Right cardiac atrium (tissue), 5 donors: ENCODE measurements around the gene AACS. TPM values are rescaled to one million over a fixed set of nuclear protein-coding genes. Genes with fewer than 3 reads are reported as not detected.
"Not testable (repeated sequence)": the region's sequence is repeated elsewhere in the genome, so short reads cannot be mapped to it uniquely, and the experiment has no call there.

Experiments used
- ATAC-seq, 2 donors: fragments of 200-7000 bp; cut with Tn5 transposase; one replicate each; pipeline versions ENCODE4 v1.8.0 to v1.9.1; 2020; ENCODE audit warnings: moderate library complexity in 2 of 2, mild to moderate bottlenecking in 1 of 2
- DNase-seq, 3 donors: peaks; one replicate each; pipeline ENCODE4 v3.0.0-alpha.2; 2020
- H3K27ac ChIP-seq: one replicate; pipeline ENCODE4 v1.5.1; 2013; ENCODE audit warnings: mild to moderate bottlenecking, low read length, control low read depth, moderate library complexity
- H3K27me3 ChIP-seq: one replicate; pipeline ENCODE4 v1.6.1; 2013; ENCODE audit not compliant: control insufficient read depth, insufficient read depth
- H3K4me1 ChIP-seq: one replicate; pipeline ENCODE4 v1.6.1; 2013; ENCODE audit warnings: low read length; ENCODE audit not compliant: control insufficient read depth, insufficient read depth
- H3K4me3 ChIP-seq: one replicate; pipeline ENCODE4 v1.5.1; 2013; ENCODE audit warnings: low read length, control low read depth
- H3K9me3 ChIP-seq: one replicate; pipeline ENCODE4 v1.6.1; 2013; ENCODE audit warnings: low read length; ENCODE audit not compliant: control insufficient read depth
- WGBS: extraction: QIAGEN DNeasy Blood & Tissue Kit; methylation state at CpG from one replicate; pipeline ENCODE4 v1.1.7; 2013; 5-methylcytosine and 5-hydroxymethylcytosine counted together
- intact Hi-C, 4 donors: fragments of 100-400 bp; cut with DNase I; formaldehyde crosslinking; loops; one replicate each; pipeline versions ENCODE4 v1.11.0 to v1.14.0; 2022 to 2023
- polyA plus RNA-seq: library from polyadenylated mRNA; stranded (reverse); fragments of 200-250 nt; gene quantifications from one replicate; pipeline ENCODE4 v1.2.3, GENCODE V29; 2013
- total RNA-seq, 4 donors: library from RNA; stranded (reverse); fragmentation: NEBNext Ultra II Directional; extraction: Animal tissue kit (Norgen Biotek cat#: 25700); gene quantifications; one replicate each; pipeline ENCODE4 v1.2.1, GENCODE V29; 2021
- donor health status: healthy with polysubstance abuse.
- donor health status: DM: no; HTN: yes; CAD: no.
- donor health status: DM: no; HTN: no; CAD: no.
- donor health status: DM: no; HTN: yes; CAD: no; lungs with severe emphysema.
- donor health status: DM: yes; HTN: yes; CAD: no.

AACS gene
- total and polyA plus RNA-seq, 5 donors = 11.1 to 12.4 (median 11.2) TPM

DNA sequence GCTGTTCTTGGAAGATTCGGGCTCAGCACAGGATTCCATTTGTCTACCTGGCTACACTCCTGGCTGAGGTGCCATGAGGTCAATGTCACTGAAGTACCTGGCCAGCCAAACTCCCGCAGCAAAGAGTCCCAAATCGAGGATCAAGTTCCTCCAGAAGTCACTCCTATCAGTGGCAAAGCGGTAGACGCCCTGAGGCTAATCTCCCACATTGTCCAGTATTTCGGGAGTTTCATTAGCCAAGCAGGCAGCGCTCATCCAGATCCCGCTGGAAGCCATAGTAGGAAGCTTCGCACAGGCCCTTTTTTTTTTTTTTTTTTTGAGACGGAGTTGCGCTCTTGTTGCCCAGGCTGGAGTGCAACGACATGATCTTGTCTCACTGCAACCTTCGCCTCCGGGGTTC, 8.9 kb upstream of the AACS start:
- Histone ChIP-seq H3K9me3 (no peaks in the 10 kb centered on the region), H3K4me1 (no peaks in the 10 kb centered on the region), H3K4me3 (no peak overlapping the region), H3K27ac (no peak overlapping the region), H3K27me3 (no peaks in the 10 kb centered on the region)
- ATAC-seq (no peak), DNase-seq (no peak)
- WGBS = 87% methylated on average over 14 of the region's 14 CpGs
- intact Hi-C loops = no loop called here

DNA sequence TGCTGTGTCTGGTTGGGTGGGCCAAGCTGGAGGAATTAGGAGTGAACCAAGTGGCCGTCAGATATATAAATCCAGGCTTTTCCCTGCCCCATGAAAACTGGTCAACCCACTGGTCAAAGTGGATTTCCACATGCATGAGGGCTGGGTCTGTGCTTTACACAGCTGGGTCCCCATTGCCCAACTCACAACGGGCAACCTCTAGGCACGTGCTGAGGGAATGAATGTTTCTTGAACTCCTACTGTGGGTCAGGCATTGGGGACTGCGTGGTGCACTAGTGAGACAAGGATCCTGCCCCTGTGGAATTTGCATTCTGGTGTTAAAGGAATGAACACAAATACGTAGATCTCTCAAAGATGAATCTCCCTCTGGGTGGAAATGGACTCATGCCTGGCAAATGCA, 7.5 kb upstream of the AACS start:
- Histone ChIP-seq H3K27ac (no peak overlapping the region), H3K9me3 (no peaks in the 10 kb centered on the region), H3K4me3 (no peak overlapping the region), H3K27me3 (no peaks in the 10 kb centered on the region), H3K4me1 (no peaks in the 10 kb centered on the region)
- intact Hi-C loops = no loop called here
- 78% methylated on average over 5 of the region's 5 CpGs for WGBS
- ATAC-seq (no peak), DNase-seq (no peak)

DNA sequence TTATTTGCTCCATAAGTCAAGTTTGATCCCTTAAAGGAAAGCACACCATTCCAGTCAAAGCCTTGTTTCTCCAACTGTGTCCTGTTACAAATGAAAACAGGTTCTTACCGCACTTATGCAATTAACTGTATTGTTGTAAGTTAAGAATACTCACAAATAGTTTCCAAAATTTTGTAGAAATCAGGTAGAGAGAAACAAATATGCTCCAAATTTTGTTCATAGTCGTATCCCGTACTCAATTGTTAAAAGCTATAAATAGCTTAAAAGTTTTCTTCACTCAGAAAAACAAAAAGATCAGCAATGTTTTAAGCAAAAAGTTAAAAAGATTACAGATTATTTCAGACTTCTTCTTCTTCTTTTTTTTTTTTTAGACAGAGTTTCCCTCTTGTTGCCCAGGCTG, 4.0 kb upstream of the AACS start:
- ATAC-seq (no peak), DNase-seq (no peak)
- WGBS = 91% methylated on average over 3 of the region's 3 CpGs
- Histone ChIP-seq H3K9me3 (no peaks in the 10 kb centered on the region), H3K27me3 (no peaks in the 10 kb centered on the region), H3K4me1 (no peaks in the 10 kb centered on the region), H3K27ac (no peak overlapping the region), H3K4me3 (no peak overlapping the region)
- intact Hi-C loops = loop anchor here in 1 of 4 donors (10.0 kb wide), 1 partner anchor 66 kb away; the partner anchor contains the start of gene BRI3BP

DNA sequence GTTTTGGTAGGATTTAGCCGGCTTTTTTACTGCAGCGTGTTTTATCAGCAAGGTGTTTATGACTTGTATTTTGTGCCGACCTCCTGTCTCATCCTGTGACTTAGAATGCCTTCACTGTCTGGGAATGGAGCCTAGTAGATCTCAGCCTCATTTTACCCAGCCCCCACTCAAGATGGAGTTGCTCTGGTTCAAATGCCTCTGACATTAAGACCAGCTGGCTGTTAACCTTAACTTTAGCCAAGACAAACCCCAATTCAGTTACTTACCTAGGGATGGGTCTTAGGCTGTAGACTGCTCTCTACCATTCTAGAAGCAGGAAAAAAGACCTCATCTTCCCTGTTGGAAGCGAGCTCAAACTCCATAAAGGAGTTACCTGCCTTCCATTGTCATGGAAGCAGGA, 1.7 kb upstream of the AACS start:
- H3K4me1 ChIP-seq, H3K9me3 ChIP-seq, H3K27me3 ChIP-seq, H3K4me3 ChIP-seq, H3K27ac ChIP-seq, ATAC-seq, DNase-seq: not testable (repeated sequence)
- 84% methylated on average over 4 of the region's 4 CpGs for WGBS
- intact Hi-C loops = loop anchor here in 1 of 4 donors (10.0 kb wide), 1 partner anchor 69 kb away; the partner anchor contains the start of gene BRI3BP

DNA sequence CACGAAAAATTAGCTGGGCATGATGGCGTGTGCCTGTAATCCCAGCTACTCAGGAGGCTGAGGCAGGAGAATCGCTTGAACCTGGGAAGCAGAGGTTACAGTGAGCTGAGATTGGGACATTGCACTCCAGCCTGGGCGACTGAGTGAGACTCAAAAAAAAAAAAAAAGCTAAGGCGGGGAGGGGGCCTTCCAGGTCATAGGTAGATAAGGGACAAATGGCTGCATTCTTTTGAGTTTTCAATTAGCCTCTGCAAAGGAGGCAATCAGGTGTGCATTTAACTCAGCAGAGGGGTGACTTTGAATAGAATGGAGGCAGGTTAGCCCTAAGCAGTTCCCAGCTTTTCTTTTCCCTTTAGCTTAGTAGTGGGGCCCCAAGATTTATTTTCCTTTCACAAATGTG, 743 bp upstream of the AACS start:
- no peak overlapping the region for H3K27ac ChIP-seq
- 47% methylated on average over 5 of the region's 5 CpGs for WGBS
- ATAC-seq (no peak), DNase-seq (no peak)
- no peak overlapping the region for H3K4me3 ChIP-seq
- intact Hi-C loops = loop anchor here in 1 of 4 donors (10.0 kb wide), 1 partner anchor 70 kb away; the partner anchor contains the start of gene BRI3BP
- no peaks in the 10 kb centered on the region for H3K9me3 ChIP-seq
- H3K4me1 ChIP-seq = no peaks in the 10 kb centered on the region
- no peaks in the 10 kb centered on the region for H3K27me3 ChIP-seq

DNA sequence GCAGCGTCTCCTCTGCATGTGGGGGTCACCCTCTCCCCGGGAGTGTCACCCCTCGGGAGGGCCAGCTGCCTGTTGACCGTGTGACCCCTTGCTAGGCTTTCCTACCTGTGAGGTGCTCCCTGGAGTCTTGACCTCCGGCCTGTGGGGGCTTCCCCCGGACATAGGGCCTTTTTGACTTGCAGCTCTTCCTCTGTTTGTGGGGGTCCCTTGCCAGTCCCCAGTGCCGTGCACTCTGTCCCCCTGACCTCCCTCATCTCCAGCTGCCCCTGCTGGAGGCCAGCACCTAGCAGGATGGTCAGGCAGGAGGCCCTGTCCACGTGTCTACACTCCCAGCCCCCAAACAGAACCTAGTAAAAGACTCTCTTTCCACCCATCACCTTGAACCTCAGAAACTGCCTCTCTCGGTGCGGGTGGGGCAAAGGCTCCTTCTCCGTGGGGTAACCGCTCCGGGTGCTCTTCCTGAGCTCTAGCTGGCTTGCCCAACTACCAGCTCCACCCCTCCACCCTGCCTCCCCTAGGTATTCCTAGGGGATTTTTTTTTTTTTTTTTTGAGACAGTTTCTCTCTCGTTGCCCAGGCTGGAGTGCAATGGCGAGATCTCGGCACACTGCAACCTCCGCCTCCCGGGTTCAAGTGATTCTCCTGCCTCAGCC, 810 bp downstream of the AACS start:
- intact Hi-C loops = loop anchor here in 1 of 4 donors (10.0 kb wide), 1 partner anchor 71 kb away; the partner anchor contains the start of gene BRI3BP
- 53% methylated on average over 18 of the region's 18 CpGs for WGBS
- Histone ChIP-seq H3K27me3 (no peaks in the 10 kb centered on the region), H3K4me1 (peaks cover 4% of the 10 kb centered on the region), H3K9me3 (no peaks in the 10 kb centered on the region), H3K27ac (no peak overlapping the region), H3K4me3 (peak overlapping the region; percentile 73)
- ATAC-seq (peak; percentile 7 to 19), DNase-seq (no peak)

DNA sequence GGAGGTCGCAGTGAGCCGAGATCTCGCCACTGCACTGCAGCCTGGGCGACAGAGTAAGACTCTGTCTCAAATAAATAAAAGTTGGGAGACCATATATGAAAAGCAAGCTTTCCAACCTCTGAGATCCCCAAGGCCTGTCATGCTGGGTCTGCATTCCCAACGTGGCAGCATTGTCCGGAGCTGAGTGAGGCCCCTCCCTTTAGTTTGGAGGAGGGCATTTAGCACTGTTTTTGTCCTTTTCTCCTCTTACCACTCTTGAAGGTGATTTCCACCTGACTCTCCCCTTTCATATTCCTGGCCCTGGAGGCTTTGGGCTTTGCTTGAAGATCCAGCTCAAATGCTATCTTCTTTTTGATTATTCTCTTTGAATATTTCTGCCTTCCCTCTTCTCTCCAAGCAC, 3.2 kb downstream of the AACS start:
- 72% methylated on average over 6 of the region's 6 CpGs for WGBS
- Histone ChIP-seq H3K27me3 (no peaks in the 10 kb centered on the region), H3K4me3 (no peak overlapping the region), H3K9me3 (no peaks in the 10 kb centered on the region), H3K27ac (no peak overlapping the region), H3K4me1 (peaks cover 4% of the 10 kb centered on the region)
- DNase-seq = no peak
- ATAC-seq = no peak
- intact Hi-C loops = loop anchor here in 1 of 4 donors (10.0 kb wide), 1 partner anchor 74 kb away; the partner anchor contains the start of gene BRI3BP

DNA sequence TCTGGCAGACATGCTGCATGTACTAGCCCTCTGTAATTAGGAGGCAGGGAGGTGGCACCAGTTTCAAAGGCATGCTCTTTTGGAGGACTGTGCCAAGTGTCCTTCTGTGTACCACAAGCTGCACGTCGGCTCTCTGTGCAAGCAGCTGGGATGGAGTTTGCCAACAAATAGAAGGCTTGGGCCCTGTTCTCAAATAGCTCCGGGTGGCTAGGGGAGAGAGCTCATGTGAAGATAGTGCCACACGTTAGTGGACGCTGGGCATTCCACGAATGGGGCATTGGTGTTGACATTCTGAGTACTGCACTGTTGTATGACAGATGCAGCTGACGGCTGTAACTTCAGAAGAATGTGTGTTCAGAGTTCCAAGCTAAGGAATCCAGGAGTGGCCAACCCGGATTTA, 4.4 kb downstream of the AACS start:
- ATAC-seq (peak in 1 of 2 donors; percentile 17), DNase-seq (no peak)
- no peak overlapping the region for H3K27ac ChIP-seq
- intact Hi-C loops = loop anchor here in 1 of 4 donors (10.0 kb wide), 1 partner anchor 75 kb away; the partner anchor contains the start of gene BRI3BP
- WGBS = 53% methylated on average over 8 of the region's 8 CpGs
- peaks cover 4% of the 10 kb centered on the region for H3K4me1 ChIP-seq
- H3K4me3 ChIP-seq = no peak overlapping the region
- no peaks in the 10 kb centered on the region for H3K9me3 ChIP-seq
- no peaks in the 10 kb centered on the region for H3K27me3 ChIP-seq

DNA sequence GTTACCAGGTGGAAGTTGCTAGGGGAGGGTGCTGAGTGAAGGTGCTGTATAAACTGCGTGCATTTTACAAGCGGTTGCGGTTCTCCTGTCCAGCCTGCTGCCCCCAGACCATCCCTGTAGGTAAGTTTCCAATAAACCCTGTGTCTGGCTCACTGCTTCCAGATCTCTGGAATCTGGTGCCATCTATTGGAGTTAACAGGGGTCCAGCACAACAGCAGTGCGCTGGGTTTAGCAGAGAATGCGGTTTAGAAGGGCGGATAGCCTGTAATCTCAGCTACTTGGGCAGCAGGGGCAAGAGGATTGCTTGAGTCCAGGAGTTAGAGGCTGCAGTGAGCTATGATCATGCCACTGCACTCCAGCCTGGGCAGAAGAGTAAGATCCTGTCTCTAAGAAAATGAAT, 4.9 kb downstream of the AACS start:
- H3K4me3 ChIP-seq = no peak overlapping the region
- DNase-seq = no peak
- H3K9me3 ChIP-seq = no peaks in the 10 kb centered on the region
- peak overlapping the region; percentile 45 for H3K27ac ChIP-seq
- 76% methylated on average over 6 of the region's 6 CpGs for WGBS
- no peak for ATAC-seq
- H3K4me1 ChIP-seq = peaks cover 4% of the 10 kb centered on the region
- intact Hi-C loops = no loop called here
- H3K27me3 ChIP-seq = no peaks in the 10 kb centered on the region

DNA sequence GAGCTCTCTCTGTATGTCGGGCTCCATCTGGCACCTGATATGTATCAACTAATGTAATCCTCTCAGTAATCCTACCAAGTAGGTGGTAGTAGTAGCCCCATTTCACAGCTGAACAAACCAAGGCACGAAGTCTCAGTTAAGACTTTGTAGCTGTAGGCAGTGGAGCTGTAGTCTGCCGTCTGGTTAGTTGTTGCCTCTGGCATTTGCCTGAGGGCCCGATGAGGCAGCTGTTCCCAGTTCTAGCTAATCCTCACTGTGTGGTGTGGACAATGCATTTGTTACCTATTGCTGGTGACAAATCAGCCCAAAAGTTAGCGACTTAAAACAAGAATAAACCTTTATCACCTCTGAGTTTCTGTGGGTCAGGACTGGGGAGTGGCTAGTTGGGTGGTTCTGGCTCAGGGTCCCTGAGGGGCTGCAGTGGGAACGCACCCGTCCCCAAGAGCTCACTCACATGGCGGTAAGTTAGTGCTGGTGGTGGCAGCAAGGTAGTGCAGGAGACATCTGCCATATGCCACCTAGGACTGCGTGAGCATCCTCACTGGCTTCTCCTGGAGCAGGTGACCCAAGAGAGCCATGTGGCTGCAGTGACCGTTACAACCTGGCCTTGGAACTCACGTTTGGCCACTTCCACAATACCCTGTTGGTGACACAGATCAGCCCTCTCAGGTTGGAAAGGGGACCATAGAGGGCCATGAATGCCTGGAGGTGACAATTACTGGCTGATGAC, 5.6 kb downstream of the AACS start:
- intact Hi-C loops = no loop called here
- Histone ChIP-seq H3K4me3 (no peak overlapping the region), H3K4me1 (peaks cover 4% of the 10 kb centered on the region), H3K27ac (no peak overlapping the region), H3K9me3 (no peaks in the 10 kb centered on the region), H3K27me3 (no peaks in the 10 kb centered on the region)
- ATAC-seq = no peak
- no peak for DNase-seq
- WGBS = 94% methylated on average over 11 of the region's 11 CpGs

DNA sequence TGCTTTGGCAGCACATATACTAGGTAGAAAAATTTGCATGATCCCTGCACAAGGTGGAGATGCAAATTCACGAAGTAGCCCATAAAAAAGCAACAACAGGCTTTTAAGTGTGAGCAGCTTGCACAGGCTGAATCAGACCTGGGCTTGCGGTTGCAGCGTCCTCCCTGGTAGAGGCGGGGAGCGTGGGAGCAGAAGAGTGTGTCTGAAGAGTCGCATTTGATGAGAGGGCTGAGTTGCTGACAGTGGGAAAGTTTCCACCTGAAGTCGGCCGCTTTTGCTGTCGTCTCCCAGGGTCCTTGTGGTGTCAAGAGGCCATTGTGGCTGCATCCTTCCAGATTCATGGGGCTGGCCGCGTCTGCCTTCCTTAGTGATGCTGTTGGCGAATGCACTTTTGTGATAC, 6.2 kb downstream of the AACS start:
- no peak for ATAC-seq
- Histone ChIP-seq H3K27me3 (no peaks in the 10 kb centered on the region), H3K9me3 (no peaks in the 10 kb centered on the region), H3K4me1 (peaks cover 4% of the 10 kb centered on the region), H3K27ac (no peak overlapping the region), H3K4me3 (no peak overlapping the region)
- WGBS = 90% methylated on average over 12 of the region's 12 CpGs
- DNase-seq = no peak
- intact Hi-C loops = no loop called here
